Uterus (tissue), 4 donors: ENCODE measurements around the gene EPHB2. TPM values are rescaled to one million over a fixed set of nuclear protein-coding genes. Genes with fewer than 3 reads are reported as not detected.

Source experiments
- DNase-seq, 2 donors: peaks; one replicate each; pipeline ENCODE4 v3.0.0-alpha.2; 2019 to 2020
- H3K27ac ChIP-seq, 2 donors: fragments of 200-600 bp; sonication (generic); 1 replicate in 1 of 2; 2 replicates in 1 of 2; pipeline ENCODE4 v1.5.1; 2016 to 2018
- H3K27me3 ChIP-seq, 2 donors: fragments of 200-600 bp; sonication (generic); one replicate each; pipeline ENCODE4 v1.5.1; 2018 to 2019; ENCODE audit warnings: control low read depth in 1 of 2
- H3K36me3 ChIP-seq, 2 donors: fragments of 200-600 bp; sonication (generic); one replicate each; pipeline ENCODE4 v1.5.1; 2019; ENCODE audit warnings: control low read depth in 1 of 2
- H3K4me1 ChIP-seq, 2 donors: fragments of 200-600 bp; sonication (generic); one replicate each; pipeline ENCODE4 v1.5.1; 2018 to 2019; ENCODE audit warnings: control low read depth in 1 of 2
- H3K4me3 ChIP-seq, 2 donors: fragments of 200-600 bp; sonication (generic); 1 replicate in 1 of 2; 2 replicates in 1 of 2; pipeline ENCODE4 v1.5.1; 2018 to 2019; ENCODE audit warnings: mild to moderate bottlenecking in 1 of 2
- H3K9me3 ChIP-seq, 2 donors: fragments of 200-600 bp; sonication (generic); one replicate each; pipeline ENCODE4 v1.5.1; 2019; ENCODE audit warnings: control low read depth in 1 of 2
- POLR2A ChIP-seq, 2 donors: fragments of 450-650 bp; IDR thresholded peaks; one replicate each; pipeline ENCODE4 v1.6.1; 2016; ENCODE audit warnings: antibody characterized with exemption in 2 of 2, mild to moderate bottlenecking in 1 of 2, moderate library complexity in 1 of 2
- intact Hi-C: fragments of 100-400 bp; cut with DNase I; formaldehyde crosslinking; loops from one replicate; pipeline ENCODE4 v1.15.1; 2023; ENCODE audit warnings: low total_unique reads
- total RNA-seq, 4 donors: library from RNA; depleted of rRNA in 3 of 4; stranded (reverse); fragments of >200 nt in 3 of 4; gene quantifications; one replicate each; pipeline versions ENCODE4 v1.1.0 to v1.2.4, GENCODE V29; 2014 to 2023
- TF ChIP-seq, protein P1 (sequence below), 4 experiments: fragments of 200-600 bp in 2 of 4; fragments of 450-650 bp in 2 of 4; sonication (generic) in 2 of 4; IDR thresholded peaks; one replicate each; pipeline ENCODE4 v1.5.1; 2016 to 2019; ENCODE audit warnings: antibody characterized with exemption in 4 of 4, mild to moderate bottlenecking in 2 of 4, moderate library complexity in 1 of 4
- donor health status: DM: yes; HTN: yes; CAD: no.

EPHB2 gene
- total RNA-seq, 4 donors from 2014 or later: under 0.01 to 49.6 (median 2.2) TPM

DNA sequence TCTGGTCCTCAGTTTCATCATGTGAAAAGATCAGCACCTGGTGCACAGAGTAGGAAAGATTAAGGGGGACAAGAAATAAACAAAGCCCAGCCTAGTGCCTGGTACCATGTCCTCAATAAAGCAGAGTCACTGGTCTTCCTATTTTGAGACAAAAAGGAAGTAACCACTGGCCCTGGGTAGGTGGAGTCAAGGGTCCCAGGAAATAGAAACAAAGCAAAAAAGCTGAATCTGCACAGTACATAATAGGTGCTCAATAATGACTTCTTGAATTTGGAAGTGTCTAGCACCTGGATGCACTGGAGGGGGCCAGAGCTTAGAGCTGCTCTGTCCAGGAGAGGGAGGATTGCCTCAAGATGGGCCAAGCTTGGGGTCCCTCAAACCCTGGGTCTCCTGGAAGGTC is 1.9 kb upstream of the EPHB2 start:
- Histone ChIP-seq H3K9me3 (no peaks in the 10 kb centered on the region), H3K4me1 (peaks cover 0 to 15% of the 10 kb centered on the region in 2 donors), H3K27ac (no peak overlapping the region), H3K4me3 (no peak overlapping the region), H3K27me3 (peaks cover 0 to 3% of the 10 kb centered on the region in 2 donors), H3K36me3 (no peaks in the 10 kb centered on the region)
- no peak for DNase-seq
- intact Hi-C loops: no loop called here
- no peak for TF ChIP-seq POLR2A (IDR thresholded peaks at IDR 0.05)
- TF ChIP-seq, protein P1, sequence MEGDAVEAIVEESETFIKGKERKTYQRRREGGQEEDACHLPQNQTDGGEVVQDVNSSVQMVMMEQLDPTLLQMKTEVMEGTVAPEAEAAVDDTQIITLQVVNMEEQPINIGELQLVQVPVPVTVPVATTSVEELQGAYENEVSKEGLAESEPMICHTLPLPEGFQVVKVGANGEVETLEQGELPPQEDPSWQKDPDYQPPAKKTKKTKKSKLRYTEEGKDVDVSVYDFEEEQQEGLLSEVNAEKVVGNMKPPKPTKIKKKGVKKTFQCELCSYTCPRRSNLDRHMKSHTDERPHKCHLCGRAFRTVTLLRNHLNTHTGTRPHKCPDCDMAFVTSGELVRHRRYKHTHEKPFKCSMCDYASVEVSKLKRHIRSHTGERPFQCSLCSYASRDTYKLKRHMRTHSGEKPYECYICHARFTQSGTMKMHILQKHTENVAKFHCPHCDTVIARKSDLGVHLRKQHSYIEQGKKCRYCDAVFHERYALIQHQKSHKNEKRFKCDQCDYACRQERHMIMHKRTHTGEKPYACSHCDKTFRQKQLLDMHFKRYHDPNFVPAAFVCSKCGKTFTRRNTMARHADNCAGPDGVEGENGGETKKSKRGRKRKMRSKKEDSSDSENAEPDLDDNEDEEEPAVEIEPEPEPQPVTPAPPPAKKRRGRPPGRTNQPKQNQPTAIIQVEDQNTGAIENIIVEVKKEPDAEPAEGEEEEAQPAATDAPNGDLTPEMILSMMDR (IDR thresholded peaks at IDR 0.05): no peak

GRCh38 chr1:22709227-22709626 is 1.4 kb upstream of the EPHB2 start:
- Histone ChIP-seq H3K27ac (no peak overlapping the region), H3K4me3 (no peak overlapping the region), H3K4me1 (peaks cover 0 to 15% of the 10 kb centered on the region in 2 donors), H3K36me3 (no peaks in the 10 kb centered on the region), H3K9me3 (no peaks in the 10 kb centered on the region), H3K27me3 (peaks cover 0 to 3% of the 10 kb centered on the region in 2 donors)
- no peak for DNase-seq
- intact Hi-C loops: no loop called here
- no peak for TF ChIP-seq POLR2A (IDR thresholded peaks at IDR 0.05)
- TF ChIP-seq, protein P1 (IDR thresholded peaks at IDR 0.05): no peak

DNA sequence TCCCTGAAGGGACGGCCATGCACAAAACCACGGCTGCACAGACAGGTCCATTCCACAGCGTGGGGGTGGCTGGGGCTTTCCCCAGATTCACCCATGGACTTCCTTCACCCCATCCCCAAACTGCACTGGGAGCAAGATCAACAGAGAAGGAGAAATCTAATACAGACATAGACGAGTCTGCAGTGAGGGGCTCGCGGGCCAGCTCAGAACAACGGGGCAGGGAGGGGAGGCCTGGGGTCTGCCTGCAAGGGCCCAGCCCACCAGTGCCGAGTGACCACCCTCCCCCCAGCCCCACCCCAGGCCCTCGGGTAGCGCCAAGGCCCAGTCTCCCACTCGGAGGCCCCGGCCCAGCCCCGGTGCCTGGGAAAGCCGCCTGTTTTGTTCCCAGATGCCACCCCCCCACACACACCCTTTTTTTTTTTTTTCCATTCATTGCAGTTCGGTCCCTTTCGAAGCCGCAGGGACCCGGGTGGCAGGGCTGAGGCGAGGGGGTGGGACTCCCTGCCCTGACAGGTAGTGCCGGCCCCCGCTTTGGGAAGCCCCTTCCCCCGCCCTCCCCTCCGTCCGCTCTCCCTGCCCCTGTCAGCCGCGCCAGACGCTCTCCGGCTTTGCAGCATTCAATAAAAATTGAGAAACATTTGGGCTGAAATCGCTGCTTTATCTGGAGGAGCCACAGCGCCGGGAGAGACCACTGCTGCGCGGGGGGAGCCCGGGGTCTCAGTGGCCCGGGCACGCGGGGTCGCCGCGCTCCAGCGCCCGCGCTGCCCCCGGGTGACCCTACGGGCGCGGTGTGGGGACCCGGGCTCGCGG is 543 bp upstream of the EPHB2 start:
- H3K27me3 ChIP-seq: peaks cover 0 to 3% of the 10 kb centered on the region in 2 donors
- intact Hi-C loops: no loop called here
- peaks cover 0 to 15% of the 10 kb centered on the region in 2 donors for H3K4me1 ChIP-seq
- no peaks in the 10 kb centered on the region for H3K9me3 ChIP-seq
- H3K4me3 ChIP-seq: peak overlapping the region; percentile 11 to 44
- no peak for TF ChIP-seq POLR2A (IDR thresholded peaks at IDR 0.05)
- TF ChIP-seq, protein P1 (IDR thresholded peaks at IDR 0.05): no peak
- H3K36me3 ChIP-seq: no peaks in the 10 kb centered on the region
- peak; percentile 50 to 74 for DNase-seq
- H3K27ac ChIP-seq: peak overlapping the region in 1 of 2 donors; percentile 52

DNA sequence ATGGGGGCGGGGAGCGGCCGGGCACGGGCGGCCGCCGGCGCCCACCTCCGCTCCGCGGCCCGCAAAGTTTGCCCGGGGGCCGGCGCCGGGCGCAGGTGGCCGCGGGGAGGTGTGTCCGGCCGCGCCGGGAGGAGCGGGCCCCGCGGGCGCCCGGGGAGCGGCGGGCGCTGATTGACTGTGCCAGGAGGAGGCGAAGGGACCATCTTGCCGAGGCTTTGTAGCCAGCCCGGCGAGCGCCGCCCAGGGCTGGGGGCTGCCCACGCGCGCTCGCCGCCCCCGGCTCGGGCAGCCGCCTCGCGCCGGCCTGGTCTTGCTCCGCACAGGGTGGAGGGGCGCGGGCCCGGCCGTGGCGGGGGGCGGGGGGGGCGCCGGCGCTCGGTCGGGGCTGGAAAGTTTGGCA is 432 bp downstream of the EPHB2 start:
- Histone ChIP-seq H3K27ac (no peak overlapping the region), H3K27me3 (peaks cover 0 to 3% of the 10 kb centered on the region in 2 donors), H3K9me3 (no peaks in the 10 kb centered on the region), H3K4me1 (peaks cover 0 to 15% of the 10 kb centered on the region in 2 donors), H3K36me3 (no peaks in the 10 kb centered on the region), H3K4me3 (peak overlapping the region in 1 of 2 donors; percentile 46)
- no peak for DNase-seq
- TF ChIP-seq POLR2A (IDR thresholded peaks at IDR 0.05): no peak
- TF ChIP-seq, protein P1 (IDR thresholded peaks at IDR 0.05): no peak
- intact Hi-C loops: no loop called here
